GM18508 (cell line): ENCODE measurements around the gene RETREG1.
"Not testable (repeated sequence)": the region's sequence is repeated elsewhere in the genome, so short reads cannot be mapped to it uniquely, and the experiment has no call there.

ENCODE experiments used
- ATAC-seq: cut with Tn5 transposase; IDR thresholded peaks from one replicate; pipeline ENCODE4 v1.9.1; 2021; ENCODE audit warnings: moderate number of reproducible peaks; ENCODE audit not compliant: insufficient read depth, unreplicated experiment

The RETREG1 gene

DNA sequence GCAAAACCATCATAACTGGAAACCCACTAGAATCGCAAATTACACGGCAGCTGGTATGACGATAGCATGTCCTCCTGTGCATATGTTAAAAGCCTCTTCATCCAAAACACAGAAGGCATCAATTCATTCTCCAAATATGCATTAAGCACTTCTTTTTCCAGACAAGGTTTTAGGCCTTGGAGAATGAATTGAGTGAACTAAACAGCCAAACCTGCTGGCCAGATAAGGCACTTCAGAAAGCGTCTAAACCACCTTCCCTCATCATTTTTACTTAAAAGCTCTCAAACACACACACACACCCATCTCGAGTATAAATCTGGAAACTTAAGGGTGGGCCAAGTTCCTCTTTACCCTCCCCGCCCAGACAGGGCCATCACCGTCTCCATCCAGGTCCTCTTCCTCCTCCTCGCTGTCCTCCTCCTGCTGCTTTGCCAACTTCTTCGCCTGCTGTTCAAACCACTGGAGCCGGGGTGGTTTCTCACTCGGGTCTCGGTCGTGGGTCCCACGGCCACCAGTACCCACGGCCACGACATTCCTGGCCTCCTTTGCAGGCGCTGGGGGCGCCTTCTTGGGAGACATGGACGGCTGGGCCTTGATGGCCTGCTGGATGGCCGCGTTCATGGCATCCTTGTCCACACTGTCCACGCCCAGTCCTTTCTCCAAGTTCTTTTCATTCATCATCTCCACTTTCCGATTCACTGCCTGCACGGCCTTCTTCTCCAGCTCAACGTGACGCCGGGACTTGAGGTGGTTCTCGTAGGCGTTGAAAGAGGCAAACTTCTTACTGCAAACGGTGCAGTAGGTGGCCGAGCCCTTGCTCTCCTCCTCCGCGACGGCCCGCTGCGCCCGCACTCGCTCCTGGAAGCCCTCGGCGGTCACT lies 151.9 kb downstream of the RETREG1 start:
- no peak for ATAC-seq

DNA sequence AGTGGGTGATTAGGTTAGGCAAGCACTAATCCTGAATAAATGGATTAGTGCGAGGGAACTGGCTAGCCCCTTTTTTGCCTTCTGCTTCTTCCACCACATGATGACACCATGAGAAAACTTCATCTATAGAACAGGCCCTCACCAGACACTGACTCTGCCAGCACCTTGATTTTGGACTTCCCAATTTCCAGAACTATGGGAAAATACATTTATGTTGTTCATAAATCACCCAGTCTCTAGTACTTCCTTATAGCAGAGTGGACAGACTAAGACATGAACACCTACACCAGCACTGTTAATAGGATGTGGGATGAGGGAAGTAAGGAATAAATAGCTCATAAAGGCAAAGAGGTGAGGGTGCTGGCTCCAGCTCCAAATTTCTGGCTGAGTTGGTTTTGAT lies 152.6 kb downstream of the RETREG1 start:
- no peak for ATAC-seq

DNA sequence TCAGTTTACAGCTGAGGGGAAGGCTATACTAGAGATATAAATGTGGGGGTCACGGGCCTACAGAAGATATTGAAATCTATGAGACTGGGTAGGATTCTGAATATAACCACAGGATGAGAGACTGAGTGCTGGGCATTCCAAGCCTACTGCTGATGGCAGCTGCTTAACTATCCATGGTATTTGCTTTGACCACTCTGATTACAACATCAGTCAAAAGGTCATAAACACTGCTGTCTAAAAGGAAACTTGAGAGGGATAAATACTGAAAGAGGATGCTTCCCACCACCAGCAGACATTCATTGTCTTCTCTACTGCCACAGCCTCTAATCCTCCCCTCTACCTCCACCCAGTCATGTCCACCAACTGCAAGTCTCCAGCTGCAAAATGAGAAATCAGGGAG lies 155.0 kb downstream of the RETREG1 start:
- ATAC-seq, result no peak

- ATAC-seq, result no peak
Observed at GRCh38 chr5:16461026-16461425, 155.8 kb downstream of the RETREG1 start.

- no peak for ATAC-seq
Observed at GRCh38 chr5:16459451-16459850, 157.3 kb downstream of the RETREG1 start.

GRCh38 chr5:16457853-16458252 lies 158.9 kb downstream of the RETREG1 start:
- no peak for ATAC-seq

GRCh38 chr5:16457451-16457850 lies 159.3 kb downstream of the RETREG1 start:
- no peak for ATAC-seq

DNA sequence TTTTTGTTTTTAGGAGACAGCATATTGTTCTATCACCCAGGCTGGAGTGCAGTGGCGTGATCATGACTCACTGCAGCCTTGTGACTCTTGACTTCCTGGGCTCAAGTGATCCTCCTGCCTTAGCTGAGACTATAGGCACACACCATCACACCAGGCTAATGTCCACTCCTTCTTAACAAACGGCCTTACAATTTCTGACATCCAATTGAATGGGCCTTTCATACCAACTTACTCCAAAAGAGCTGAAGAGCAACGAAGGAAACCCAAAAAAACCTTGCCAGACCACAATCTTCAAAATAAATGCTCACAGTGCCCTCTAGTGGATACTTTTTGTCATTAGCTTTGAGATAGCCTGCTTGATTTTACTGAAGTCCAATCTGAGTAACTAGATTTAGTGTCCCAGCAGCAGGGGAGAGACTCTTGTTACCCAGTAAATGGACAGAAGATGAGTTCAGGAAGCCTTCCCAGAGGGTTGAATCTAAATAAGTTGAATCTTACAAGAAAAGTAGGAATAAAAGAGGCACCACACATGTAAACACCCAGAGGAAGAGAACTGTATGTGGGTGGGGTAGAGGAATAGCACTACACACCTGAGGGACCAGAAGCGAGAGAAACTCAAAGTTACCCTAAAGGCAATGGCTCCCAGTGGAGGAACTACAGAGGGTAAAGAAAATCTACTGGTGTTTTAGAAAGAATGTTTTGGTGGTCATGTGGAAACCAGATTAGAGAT lies 160.5 kb downstream of the RETREG1 start:
- ATAC-seq, result no peak

DNA sequence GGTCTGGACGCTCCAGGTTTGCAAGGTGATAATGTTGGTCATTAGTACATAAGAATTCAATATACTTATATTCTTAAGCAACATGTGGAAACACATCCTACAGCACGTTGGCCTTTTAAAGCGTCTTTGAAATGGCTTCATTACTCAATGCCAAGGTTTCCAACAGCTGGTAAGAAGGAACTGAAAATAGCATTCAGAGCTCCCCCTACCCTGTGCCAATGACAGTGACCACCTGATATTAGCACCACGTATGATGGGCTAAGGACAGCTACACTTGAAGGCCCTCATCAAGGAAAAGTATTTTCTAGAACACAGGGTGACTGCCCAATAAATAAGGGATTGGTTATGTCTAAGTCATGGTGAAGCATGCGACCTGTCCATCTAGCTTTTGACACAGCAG lies 161.1 kb downstream of the RETREG1 start:
- ATAC-seq, result no peak

- no peak for ATAC-seq
Observed at GRCh38 chr5:16454686-16455085, 162.1 kb downstream of the RETREG1 start.

- ATAC-seq, result no peak
Observed at GRCh38 chr5:16453609-16454008, 163.2 kb downstream of the RETREG1 start.

DNA sequence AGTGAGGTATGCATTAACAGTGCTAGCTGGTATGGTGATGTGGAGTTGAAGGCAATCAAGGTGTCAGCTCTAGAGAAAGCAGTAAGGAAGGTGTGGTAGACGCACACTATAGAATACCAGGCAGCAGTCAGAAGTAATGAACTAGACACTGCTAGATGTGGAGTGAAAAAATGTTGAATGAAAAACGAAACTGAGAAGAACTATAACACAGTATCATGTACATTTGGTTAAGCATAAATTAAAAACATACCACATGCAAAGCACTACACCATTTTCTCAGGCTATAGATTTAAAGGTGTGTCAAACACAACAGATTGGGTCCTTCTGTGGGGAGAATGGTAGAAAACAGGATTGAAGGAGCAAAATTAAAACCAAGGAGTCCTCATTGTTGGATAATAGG lies 166.6 kb downstream of the RETREG1 start:
- ATAC-seq, result no peak

DNA sequence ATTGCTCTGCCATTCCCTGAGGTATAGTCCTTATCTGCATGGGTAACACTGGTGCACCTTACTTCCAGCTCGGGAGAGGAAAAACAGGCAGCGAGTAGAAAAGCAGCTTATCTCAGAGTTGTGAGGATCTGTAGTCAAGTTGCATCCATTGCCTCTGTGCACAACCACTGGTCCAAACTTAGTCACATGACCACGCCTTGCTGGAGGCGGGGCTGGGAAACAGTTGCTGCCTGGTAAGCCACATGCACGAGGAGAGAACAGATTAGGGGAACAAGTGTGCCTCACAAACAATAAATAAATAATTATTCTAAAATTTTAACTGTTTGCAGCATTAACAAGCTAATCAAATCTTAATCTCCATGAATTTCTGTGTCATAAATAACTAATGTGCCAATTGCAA lies 169.8 kb downstream of the RETREG1 start:
- no peak for ATAC-seq

DNA sequence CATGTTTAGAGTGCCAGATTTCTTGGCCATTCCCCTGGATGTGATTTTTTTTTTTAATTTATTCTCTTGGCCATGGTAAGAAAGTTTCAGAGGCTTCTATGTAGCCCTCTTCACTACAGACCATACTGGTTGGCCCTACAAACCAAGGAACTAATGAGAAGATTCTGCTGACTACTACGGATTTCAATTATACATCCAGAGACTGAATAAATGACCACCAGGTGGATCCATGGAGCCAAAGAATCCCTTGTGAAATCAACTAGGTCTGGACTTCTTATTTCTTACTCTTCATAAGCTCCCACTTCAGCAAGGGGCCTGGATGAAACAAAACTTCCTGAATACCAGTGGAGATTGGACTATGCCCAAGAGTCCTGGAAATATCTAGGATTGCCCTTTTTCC lies 178.8 kb downstream of the RETREG1 start:
- ATAC-seq, result no peak

DNA sequence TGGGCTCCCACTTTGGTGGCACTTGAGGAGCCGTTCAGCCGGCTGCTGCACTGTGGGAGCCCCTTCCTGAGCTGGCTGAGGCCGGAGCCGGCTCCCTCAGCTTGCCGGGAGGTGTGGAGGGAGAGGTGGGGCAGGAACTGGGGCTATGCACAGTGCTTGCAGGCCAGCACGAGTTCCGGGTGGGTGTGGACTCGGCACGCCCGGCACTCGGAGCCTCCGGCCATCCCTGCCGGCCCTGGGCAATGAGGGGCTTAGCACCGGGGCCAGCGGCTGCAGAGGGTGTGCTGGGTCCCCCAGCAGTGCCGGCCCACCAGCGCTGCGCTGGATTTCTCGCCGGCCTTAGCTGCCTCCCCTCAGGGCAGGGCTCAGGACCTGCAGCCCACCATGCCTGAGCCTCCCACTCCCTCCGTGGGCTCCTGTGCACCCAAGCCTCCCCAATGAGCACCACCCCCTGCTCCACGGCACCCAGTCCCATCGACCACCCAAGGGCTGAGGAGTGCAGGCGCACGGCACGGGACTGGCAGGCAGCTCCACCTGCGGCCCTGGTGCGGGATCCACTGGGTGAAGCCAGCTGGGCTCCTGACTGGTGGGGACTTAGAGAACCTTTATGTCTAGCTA lies 180.6 kb downstream of the RETREG1 start:
- not testable (repeated sequence) for ATAC-seq

- no peak for ATAC-seq
Observed at GRCh38 chr5:16431490-16431889, 185.3 kb downstream of the RETREG1 start.

GRCh38 chr5:16430349-16431089 lies 186.3 kb downstream of the RETREG1 start:
- no peak for ATAC-seq

DNA sequence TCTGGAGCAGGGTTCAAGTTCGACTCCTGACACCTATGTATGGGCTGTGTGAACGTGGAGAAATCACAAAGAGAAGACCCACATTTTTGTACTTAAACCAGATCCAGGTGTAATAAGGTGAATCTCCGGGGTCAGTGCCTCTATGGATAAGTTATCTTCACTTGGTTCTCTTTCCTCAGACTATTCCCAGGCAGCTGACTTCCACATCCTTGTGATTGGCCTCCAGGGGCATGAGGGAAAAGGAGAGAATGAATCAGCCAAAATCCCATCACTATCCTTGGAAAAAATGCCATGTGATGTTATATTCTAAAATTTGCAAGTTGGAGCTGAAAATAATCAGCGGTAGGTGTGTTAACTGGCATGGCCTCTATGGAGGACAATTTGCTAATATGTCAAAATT lies 188.4 kb downstream of the RETREG1 start:
- no peak for ATAC-seq

DNA sequence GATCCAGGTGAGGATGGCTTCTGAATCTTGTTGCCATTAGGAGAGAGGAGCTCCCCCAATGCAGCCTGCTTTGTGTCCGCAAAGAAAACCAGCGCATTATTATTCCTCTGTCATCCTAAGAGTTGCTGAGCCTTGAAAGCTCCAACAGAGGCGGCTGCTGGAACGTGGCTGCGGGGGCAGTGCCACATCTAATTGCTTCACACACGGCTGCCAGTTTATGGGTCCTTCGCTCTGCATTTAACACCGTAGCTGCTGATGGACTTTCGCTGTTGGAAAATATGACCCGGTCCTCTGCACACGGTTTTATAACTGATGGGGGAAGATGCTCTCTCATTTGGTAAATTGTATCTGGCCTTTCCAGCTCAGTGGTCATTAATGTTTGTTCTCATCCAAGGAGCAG lies 189.2 kb downstream of the RETREG1 start:
- ATAC-seq, result no peak
